A549 (cell line): ENCODE measurements around the gene TMEM217. TPM values are rescaled to one million over a fixed set of nuclear protein-coding genes. Genes with fewer than 3 reads are reported as not detected.

Experiments used
- ATAC-seq, 2 experiments: fragments of 200-7000 bp in 1 of 2; fragments of >200 bp in 1 of 2; cut with Nextera tagmentation in 1 of 2; cut with Tn5 transposase in 1 of 2; 3 replicates each; pipeline versions ENCODE4 v1.8.0 to v1.9.1; 2018 to 2020; ENCODE audit warnings: mild to moderate bottlenecking in 1 of 2, moderate library complexity in 1 of 2
- CTCF ChIA-PET: fragments of 300-600 bp; sonication (Branson Sonifier 250); formaldehyde crosslinking; extraction: SDS; loops from one replicate; lab custom pipeline; 2021; ENCODE audit warnings: antibody characterized with exemption, inconsistent platforms; lab: Yijun Ruan, JAX
- POLR2A ChIA-PET: fragments of 350-600 bp; formaldehyde crosslinking; extraction: SDS; loops from one replicate; lab custom pipeline; 2021; ENCODE audit warnings: antibody characterized with exemption, inconsistent platforms; lab: Yijun Ruan, JAX
- DNase-seq, 2 experiments: peaks; one replicate each; pipeline versions ENCODE4 v3.0.0 to v3.0.0-alpha.2; 2011 to 2016; ENCODE audit warnings: low read depth in 1 of 2, low spot score in 1 of 2
- FAIRE-seq: peaks from 2 replicates; lab custom pipeline; 2011; peaks lifted over from hg19 to GRCh38; lab: Jason Lieb, UNC
- H3K27ac ChIP-seq, 2 experiments: fragments of >200 bp; sonication (Bioruptor Twin); formaldehyde crosslinking; 3 replicates each; pipeline ENCODE4 v1.5.1; 2016 to 2017
- H3K4me1 ChIP-seq: fragments of >200 bp; sonication (Bioruptor Twin); formaldehyde crosslinking; 3 replicates; pipeline ENCODE4 v1.6.1; 2016
- H3K4me2 ChIP-seq: fragments of >200 bp; sonication (Bioruptor Twin); formaldehyde crosslinking; 3 replicates; pipeline ENCODE4 v1.6.1; 2016
- H3K4me3 ChIP-seq: fragments of >200 bp; sonication (Bioruptor Twin); formaldehyde crosslinking; 3 replicates; pipeline ENCODE4 v1.5.1; 2016
- H3K9me3 ChIP-seq: fragments of >200 bp; sonication (Bioruptor Twin); formaldehyde crosslinking; 3 replicates; pipeline ENCODE4 v1.6.1; 2016
- CBX8 ChIP-seq: fragments of 200-600 bp; sonication (generic); IDR thresholded peaks from 2 replicates; pipeline ENCODE4 v1.6.1; 2016
- CEBPB ChIP-seq, 2 experiments: fragments of >200 bp in 1 of 2; sonication (Bioruptor Twin) in 1 of 2; formaldehyde crosslinking in 1 of 2; IDR thresholded peaks; 2 replicates each; pipeline ENCODE4 v1.6.1; 2012 to 2016
- CHD2 ChIP-seq: fragments of 150-350 bp; IDR thresholded peaks from 2 replicates; pipeline ENCODE4 v1.6.1; 2014; ENCODE audit warnings: low read length; ENCODE audit not compliant: partially characterized antibody
- CHD4 ChIP-seq: fragments of 200-600 bp; sonication (generic); IDR thresholded peaks from 2 replicates; pipeline ENCODE4 v1.6.1; 2016; ENCODE audit warnings: antibody characterized with exemption, mild to moderate bottlenecking, borderline replicate concordance
- EHF ChIP-seq: fragments of 250-450 bp; sonication (Bioruptor Pico); IDR thresholded peaks from 2 replicates; pipeline ENCODE4 v1.5.0; 2020; ENCODE audit warnings: mild to moderate bottlenecking
- ESRRA ChIP-seq: fragments of 150-350 bp; IDR thresholded peaks from 2 replicates; pipeline ENCODE4 v1.6.1; 2014; ENCODE audit warnings: mild to moderate bottlenecking, low read length, borderline replicate concordance
- FOSB ChIP-seq: fragments of 250-450 bp; sonication (Bioruptor Pico); IDR thresholded peaks from 2 replicates; pipeline ENCODE4 v1.5.0; 2020; ENCODE audit warnings: mild to moderate bottlenecking, moderate library complexity
- FOXS1 ChIP-seq: fragments of 250-450 bp; sonication (Bioruptor Pico); IDR thresholded peaks from 2 replicates; pipeline ENCODE4 v1.5.0; 2020; ENCODE audit warnings: mild to moderate bottlenecking, moderate library complexity
- HOXA7 ChIP-seq: fragments of 250-450 bp; sonication (Bioruptor Pico); IDR thresholded peaks from 2 replicates; pipeline ENCODE4 v1.5.0; 2020; ENCODE audit warnings: mild to moderate bottlenecking, moderate library complexity
- HOXB13 ChIP-seq: fragments of 250-450 bp; sonication (Bioruptor Pico); IDR thresholded peaks from 2 replicates; pipeline ENCODE4 v1.5.0; 2020; ENCODE audit warnings: low read depth, mild to moderate bottlenecking, moderate library complexity
- JUNB ChIP-seq: fragments of >200 bp; sonication (Bioruptor Twin); formaldehyde crosslinking; IDR thresholded peaks from 2 replicates; pipeline ENCODE4 v1.6.1; 2016
- MAFK ChIP-seq: fragments of 450-650 bp; IDR thresholded peaks from 2 replicates; pipeline ENCODE4 v1.6.1; 2014; ENCODE audit not compliant: partially characterized antibody
- NFE2L2 ChIP-seq: fragments of 150-350 bp; conservative IDR thresholded peaks from 2 replicates; pipeline ENCODE4 v1.6.1; 2014; ENCODE audit warnings: low read length
- NPAS2 ChIP-seq: fragments of 250-450 bp; sonication (Bioruptor Pico); IDR thresholded peaks from 2 replicates; pipeline ENCODE4 v1.8.0; 2022; ENCODE audit warnings: mild to moderate bottlenecking, moderate library complexity, borderline replicate concordance
- PHF8 ChIP-seq: fragments of 200-600 bp; sonication (generic); IDR thresholded peaks from 2 replicates; pipeline ENCODE4 v1.6.1; 2016; ENCODE audit warnings: low read depth, mild to moderate bottlenecking, antibody characterized with exemption, moderate library complexity, borderline replicate concordance
- POLR2A ChIP-seq: IDR thresholded peaks from 2 replicates; pipeline ENCODE4 v1.6.1; 2012; ENCODE audit warnings: mild to moderate bottlenecking, low read length
- POLR2AphosphoS2 ChIP-seq: conservative IDR thresholded peaks from 2 replicates; pipeline ENCODE4 v1.6.1; 2012; ENCODE audit warnings: low read length, improper control_type of control experiment, inconsistent platforms
- RARB ChIP-seq: fragments of 250-450 bp; sonication (Bioruptor Pico); IDR thresholded peaks from 2 replicates; pipeline ENCODE4 v1.8.0; 2021; ENCODE audit warnings: mild to moderate bottlenecking, moderate library complexity
- RFX5 ChIP-seq: fragments of 450-650 bp; IDR thresholded peaks from 2 replicates; pipeline ENCODE4 v1.7.1; 2014; ENCODE audit warnings: antibody characterized with exemption, mild to moderate bottlenecking, moderate library complexity
- RNF2 ChIP-seq: fragments of 200-600 bp; sonication (generic); IDR thresholded peaks from 2 replicates; pipeline ENCODE4 v1.6.1; 2016; ENCODE audit warnings: low read depth, mild to moderate bottlenecking, antibody characterized with exemption, moderate library complexity, borderline replicate concordance
- TP53 ChIP-seq: fragments of 250-450 bp; sonication (Bioruptor Pico); IDR thresholded peaks from 2 replicates; pipeline ENCODE4 v1.5.0; 2021; ENCODE audit warnings: mild to moderate bottlenecking, moderate library complexity
- ZC3H11A ChIP-seq: fragments of 450-650 bp; IDR thresholded peaks from 2 replicates; pipeline ENCODE4 v1.6.1; 2014; ENCODE audit warnings: antibody characterized with exemption, mild to moderate bottlenecking
- ZSCAN20 ChIP-seq: fragments of 250-450 bp; sonication (Bioruptor Pico); IDR thresholded peaks from 2 replicates; pipeline ENCODE4 v1.8.0; 2022; ENCODE audit warnings: mild to moderate bottlenecking, moderate library complexity
- WGBS: methylation state at CpG from one replicate; pipeline ENCODE4 v1.1.6; 2017; ENCODE audit errors: missing lambda C conversion rate; 5-methylcytosine and 5-hydroxymethylcytosine counted together
- polyA plus RNA-seq, 4 experiments: library from polyadenylated mRNA; depleted of rRNA in 3 of 4; stranded (reverse); fragments of >200 nt; fragmentation: RNase III in 1 of 4; extraction: RNeasy Plus Mini Kit Qiagen cat#74134 plus additional on column Dnase treatment in 1 of 4; gene quantifications; 2 replicates in 3 of 4; 3 replicates in 1 of 4; pipeline ENCODE4 v1.2.3, GENCODE V29; 2011 to 2017
- TF ChIP-seq, protein P1 (sequence below): fragments of 450-650 bp; IDR thresholded peaks from 2 replicates; pipeline ENCODE4 v1.6.1; 2014; ENCODE audit warnings: antibody characterized with exemption
- TF ChIP-seq, protein P2 (sequence below): fragments of 250-450 bp; sonication (Bioruptor Pico); IDR thresholded peaks from 2 replicates; pipeline ENCODE4 v1.5.0; 2020; ENCODE audit warnings: low read depth, mild to moderate bottlenecking, moderate library complexity
- TF ChIP-seq, protein P3 (sequence below): IDR thresholded peaks from 2 replicates; pipeline ENCODE4 v1.6.1; 2012
- TF ChIP-seq, protein P4 (sequence below): IDR thresholded peaks from 2 replicates; pipeline ENCODE4 v1.6.1; 2012
- TF ChIP-seq, protein P5 (sequence below): fragments of 250-450 bp; sonication (Bioruptor Pico); IDR thresholded peaks from 2 replicates; pipeline ENCODE4 v1.5.0; 2021; ENCODE audit warnings: mild to moderate bottlenecking, moderate library complexity, borderline replicate concordance

The TMEM217 gene
- polyA plus RNA-seq, 2 of the 4 experiments (the other 2 are of a cell fraction): 0.59 to 1.6 TPM

DNA sequence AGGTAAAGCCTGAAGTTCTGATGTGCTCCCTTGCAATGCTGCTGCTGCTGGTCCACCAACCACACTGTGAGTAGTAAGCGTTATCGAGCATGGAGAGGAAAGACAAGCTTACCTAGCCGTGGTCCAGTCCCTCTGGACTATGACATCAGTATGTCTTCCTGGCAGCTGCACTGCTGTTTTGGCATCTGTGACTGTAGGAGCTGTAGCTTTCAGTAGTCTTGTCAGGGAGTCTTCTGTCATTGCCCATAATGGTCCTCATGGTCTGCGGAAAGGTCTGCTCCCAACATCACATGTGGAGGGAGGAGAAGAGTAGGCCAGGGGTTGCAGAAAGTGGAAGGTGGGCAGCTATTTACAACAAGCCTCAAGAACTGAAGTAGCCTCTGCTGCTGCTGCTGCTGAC is 26.8 kb upstream of the TMEM217 start:
- WGBS: 92% methylated on average over 3 of the region's 4 CpGs
- Histone ChIP-seq H3K4me3 (no peak overlapping the region), H3K4me1 (no peaks in the 10 kb centered on the region), H3K9me3 (no peaks in the 10 kb centered on the region), H3K27ac (no peak overlapping the region), H3K4me2 (no peak overlapping the region)
- TF ChIP-seq RFX5 (no peak), RNF2 (no peak), EHF (CRISPR knock-in tag) (no peak), HOXB13 (CRISPR knock-in tag) (no peak), CHD4 (no peak), POLR2A (no peak), CHD2 (no peak), PHF8 (no peak), FOSB (CRISPR knock-in tag) (no peak), CEBPB (IDR thresholded peaks at IDR 0.05) (no peak), JUNB (no peak), HOXA7 (CRISPR knock-in tag) (no peak)
- TF ChIP-seq, protein P1, sequence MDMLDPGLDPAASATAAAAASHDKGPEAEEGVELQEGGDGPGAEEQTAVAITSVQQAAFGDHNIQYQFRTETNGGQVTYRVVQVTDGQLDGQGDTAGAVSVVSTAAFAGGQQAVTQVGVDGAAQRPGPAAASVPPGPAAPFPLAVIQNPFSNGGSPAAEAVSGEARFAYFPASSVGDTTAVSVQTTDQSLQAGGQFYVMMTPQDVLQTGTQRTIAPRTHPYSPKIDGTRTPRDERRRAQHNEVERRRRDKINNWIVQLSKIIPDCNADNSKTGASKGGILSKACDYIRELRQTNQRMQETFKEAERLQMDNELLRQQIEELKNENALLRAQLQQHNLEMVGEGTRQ: no peak
- TF ChIP-seq, protein P2, sequence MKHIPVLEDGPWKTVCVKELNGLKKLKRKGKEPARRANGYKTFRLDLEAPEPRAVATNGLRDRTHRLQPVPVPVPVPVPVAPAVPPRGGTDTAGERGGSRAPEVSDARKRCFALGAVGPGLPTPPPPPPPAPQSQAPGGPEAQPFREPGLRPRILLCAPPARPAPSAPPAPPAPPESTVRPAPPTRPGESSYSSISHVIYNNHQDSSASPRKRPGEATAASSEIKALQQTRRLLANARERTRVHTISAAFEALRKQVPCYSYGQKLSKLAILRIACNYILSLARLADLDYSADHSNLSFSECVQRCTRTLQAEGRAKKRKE (CRISPR knock-in tag): no peak
- TF ChIP-seq, protein P3, sequence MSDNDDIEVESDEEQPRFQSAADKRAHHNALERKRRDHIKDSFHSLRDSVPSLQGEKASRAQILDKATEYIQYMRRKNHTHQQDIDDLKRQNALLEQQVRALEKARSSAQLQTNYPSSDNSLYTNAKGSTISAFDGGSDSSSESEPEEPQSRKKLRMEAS: no peak
- POLR2A ChIA-PET: no interaction called here
- no peak for ATAC-seq
- DNase-seq: no peak
- CTCF ChIA-PET: interaction anchor here (1.3 to 1.6 kb wide), 2 partner anchors 10 to 11 kb away, joined by 3 read pairs; no protein-coding TSS in a partner anchor
- FAIRE-seq: no peak

DNA sequence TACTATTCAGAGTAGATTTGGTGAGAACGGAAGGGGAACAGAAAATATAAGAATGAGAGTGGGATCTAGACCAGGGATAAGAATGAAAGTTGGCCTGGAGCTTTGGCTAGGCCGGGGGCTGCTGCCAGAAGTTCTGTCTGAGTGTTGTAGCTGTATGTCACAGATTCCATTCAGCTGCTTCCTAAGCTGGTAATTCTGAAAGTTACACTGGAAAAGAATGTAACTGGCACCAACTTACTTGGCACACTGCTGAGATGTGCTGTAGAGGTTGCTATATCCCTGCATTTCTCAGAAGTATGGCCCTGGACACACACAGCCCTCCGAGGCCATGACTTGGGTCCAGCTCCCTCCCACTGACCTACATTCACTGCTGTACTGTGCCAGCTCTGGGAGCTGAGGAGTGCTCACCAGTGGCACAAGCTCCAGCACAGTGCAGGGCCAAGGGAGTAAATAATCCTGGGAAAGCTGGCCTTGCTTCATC is 25.8 kb upstream of the TMEM217 start:
- FAIRE-seq: no peak
- no peaks in the 10 kb centered on the region for H3K4me1 ChIP-seq
- no peaks in the 10 kb centered on the region for H3K9me3 ChIP-seq
- no peak for DNase-seq
- ATAC-seq: no peak
- no peak overlapping the region for H3K4me3 ChIP-seq
- ChIA-PET CTCF (no interaction called here), POLR2A (no interaction called here)
- no peak for TF ChIP-seq ZC3H11A
- no peak for TF ChIP-seq MAFK
- TF ChIP-seq, protein P4, sequence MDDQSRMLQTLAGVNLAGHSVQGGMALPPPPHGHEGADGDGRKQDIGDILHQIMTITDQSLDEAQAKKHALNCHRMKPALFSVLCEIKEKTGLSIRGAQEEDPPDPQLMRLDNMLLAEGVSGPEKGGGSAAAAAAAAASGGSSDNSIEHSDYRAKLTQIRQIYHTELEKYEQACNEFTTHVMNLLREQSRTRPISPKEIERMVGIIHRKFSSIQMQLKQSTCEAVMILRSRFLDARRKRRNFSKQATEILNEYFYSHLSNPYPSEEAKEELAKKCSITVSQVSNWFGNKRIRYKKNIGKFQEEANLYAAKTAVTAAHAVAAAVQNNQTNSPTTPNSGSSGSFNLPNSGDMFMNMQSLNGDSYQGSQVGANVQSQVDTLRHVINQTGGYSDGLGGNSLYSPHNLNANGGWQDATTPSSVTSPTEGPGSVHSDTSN: no peak
- no peak for TF ChIP-seq POLR2A
- no peak for TF ChIP-seq TP53 (CRISPR knock-in tag)
- no peak for TF ChIP-seq RARB (CRISPR knock-in tag)
- no peak for TF ChIP-seq CHD2
- TF ChIP-seq RFX5: no peak
- TF ChIP-seq, protein P1: no peak
- no peak for TF ChIP-seq NFE2L2
- no peak for TF ChIP-seq HOXA7 (CRISPR knock-in tag)
- 97% methylated on average over 2 of the region's 3 CpGs for WGBS
- no peak overlapping the region for H3K4me2 ChIP-seq
- H3K27ac ChIP-seq: no peak overlapping the region

DNA sequence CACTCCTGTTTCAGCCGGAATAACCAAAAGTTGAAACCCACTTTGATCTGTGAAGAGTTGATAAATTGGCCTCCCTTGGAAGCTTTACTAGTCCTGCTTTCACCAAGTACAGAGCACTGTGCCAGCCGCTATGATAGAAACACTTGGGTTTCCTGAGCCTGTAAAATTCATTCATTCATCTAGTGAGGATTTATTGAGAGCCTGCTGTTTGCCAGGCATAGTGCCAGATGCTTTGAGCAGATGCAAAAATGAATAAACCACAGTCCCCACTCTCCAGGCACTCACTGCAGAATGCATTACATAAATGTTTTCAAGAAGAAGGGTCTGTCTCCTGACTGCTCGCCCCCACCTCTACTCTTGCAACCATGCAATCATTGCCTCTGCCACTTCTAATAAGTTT is 25.3 kb upstream of the TMEM217 start:
- POLR2A ChIA-PET: no interaction called here
- TF ChIP-seq ZSCAN20 (CRISPR knock-in tag) (no peak), RFX5 (no peak), NPAS2 (CRISPR knock-in tag) (no peak), ESRRA (no peak), CHD2 (no peak), CBX8 (no peak), POLR2AphosphoS2 (no peak), FOXS1 (CRISPR knock-in tag) (no peak)
- TF ChIP-seq, protein P5, sequence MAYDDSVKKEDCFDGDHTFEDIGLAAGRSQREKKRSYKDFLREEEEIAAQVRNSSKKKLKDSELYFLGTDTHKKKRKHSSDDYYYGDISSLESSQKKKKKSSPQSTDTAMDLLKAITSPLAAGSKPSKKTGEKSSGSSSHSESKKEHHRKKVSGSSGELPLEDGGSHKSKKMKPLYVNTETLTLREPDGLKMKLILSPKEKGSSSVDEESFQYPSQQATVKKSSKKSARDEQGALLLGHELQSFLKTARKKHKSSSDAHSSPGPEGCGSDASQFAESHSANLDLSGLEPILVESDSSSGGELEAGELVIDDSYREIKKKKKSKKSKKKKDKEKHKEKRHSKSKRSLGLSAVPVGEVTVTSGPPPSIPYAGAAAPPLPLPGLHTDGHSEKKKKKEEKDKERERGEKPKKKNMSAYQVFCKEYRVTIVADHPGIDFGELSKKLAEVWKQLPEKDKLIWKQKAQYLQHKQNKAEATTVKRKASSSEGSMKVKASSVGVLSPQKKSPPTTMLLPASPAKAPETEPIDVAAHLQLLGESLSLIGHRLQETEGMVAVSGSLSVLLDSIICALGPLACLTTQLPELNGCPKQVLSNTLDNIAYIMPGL (CRISPR knock-in tag): no peak
- no peak overlapping the region for H3K4me2 ChIP-seq
- no peak overlapping the region for H3K27ac ChIP-seq
- no peaks in the 10 kb centered on the region for H3K4me1 ChIP-seq
- H3K4me3 ChIP-seq: no peak overlapping the region
- WGBS: 63% methylated on average over 3 of the region's 3 CpGs
- ATAC-seq (no peak), DNase-seq (no peak), FAIRE-seq (no peak)
- CTCF ChIA-PET: interaction anchor here (1.0 kb wide), 1 partner anchor 20 kb away, joined by 3 read pairs; no protein-coding TSS in a partner anchor
- H3K9me3 ChIP-seq: no peaks in the 10 kb centered on the region
